K562 (cell line): Measurements from ENCODE around the gene MRPL54. TPM values are rescaled to one million over a fixed set of nuclear protein-coding genes. Genes with fewer than 3 reads are reported as not detected.

Experiments used
- ATAC-seq: fragments of 200-7000 bp; cut with Tn5 transposase; 3 replicates; pipeline ENCODE4 v1.9.1; 2020; ENCODE audit warnings: moderate library complexity
- BruUV-seq: library from RNA; stranded (reverse); fragments of 400-500 nt; replicated peaks from 2 replicates; lab custom pipeline; 2021; lab: Mats Ljungman, UMichigan
- CTCF ChIA-PET: fragments of 300-600 bp; formaldehyde crosslinking; extraction: SDS; loops from one replicate; lab custom pipeline; 2021; ENCODE audit warnings: low intra/inter-chr PET ratio; lab: Yijun Ruan, JAX
- POLR2A ChIA-PET: fragments of 300-600, 350-650 bp; sonication (Branson Sonifier 250); formaldehyde crosslinking; extraction: SDS; loops from one replicate; lab custom pipeline; 2021; ENCODE audit warnings: antibody characterized with exemption, inconsistent platforms; lab: Yijun Ruan, JAX
- DNase-seq, 4 experiments: peaks; one replicate each; pipeline versions ENCODE4 v3.0.0 to v3.0.0-alpha.2; 2011 to 2018; ENCODE audit warnings: low spot score in 3 of 4, mixed read lengths in 3 of 4; ENCODE audit errors: extremely low read depth in 1 of 4
- FAIRE-seq: peaks from 2 replicates; lab custom pipeline; 2011; peaks lifted over from hg19 to GRCh38; lab: Jason Lieb, UNC
- H2AFZ ChIP-seq: 2 replicates; pipeline ENCODE4 v1.6.0; 2011; ENCODE audit warnings: low read depth, low read length, control low read depth, inconsistent platforms
- H3K27ac ChIP-seq: fragments of 200-600 bp; 3 replicates; pipeline ENCODE4 v1.8.0; 2011; ENCODE audit warnings: low read depth, mild to moderate bottlenecking, control low read depth, inconsistent platforms, low read length, moderate library complexity, mixed read lengths; ENCODE audit errors: extremely low read depth
- H3K27me3 ChIP-seq, 2 experiments: fragments of 300-600 bp in 1 of 2; 2 replicates in 1 of 2; 3 replicates in 1 of 2; pipeline versions ENCODE4 v1.6.0 to v1.8.0; 2011; ENCODE audit warnings: inconsistent platforms in 2 of 2, low read length in 2 of 2, mild to moderate bottlenecking in 1 of 2, mixed read lengths in 1 of 2, moderate library complexity in 1 of 2; ENCODE audit not compliant: control insufficient read depth in 2 of 2, insufficient read depth in 2 of 2
- H3K36me3 ChIP-seq: fragments of 300-600 bp; 3 replicates; pipeline ENCODE4 v1.8.0; 2011; ENCODE audit warnings: mild to moderate bottlenecking, low read length, inconsistent platforms; ENCODE audit not compliant: control insufficient read depth, insufficient read depth
- H3K4me1 ChIP-seq, 2 experiments: fragments of 200-600 bp in 1 of 2; replicated peaks in 1 of 2; 2 replicates in 1 of 2; 3 replicates in 1 of 2; pipeline versions ENCODE4 v1.5.1 to v1.8.0; 2011; ENCODE audit warnings: inconsistent platforms in 2 of 2, low read length in 2 of 2, mild to moderate bottlenecking in 1 of 2, mixed read lengths in 1 of 2, moderate library complexity in 1 of 2; ENCODE audit not compliant: control insufficient read depth in 2 of 2, insufficient read depth in 2 of 2
- H3K4me2 ChIP-seq: 2 replicates; pipeline ENCODE4 v1.6.1; 2011; ENCODE audit warnings: low read length, control low read depth, inconsistent platforms, mixed read lengths; ENCODE audit not compliant: insufficient read depth
- H3K4me3 ChIP-seq: fragments of 200-600 bp; sonication (generic), shearing (Covaris generic); 2 replicates; pipeline ENCODE4 v1.5.1; 2016; ENCODE audit warnings: control low read depth, inconsistent platforms
- H3K79me2 ChIP-seq: fragments of 200-600 bp; 3 replicates; pipeline ENCODE4 v1.8.0; 2011; ENCODE audit warnings: low read length, inconsistent platforms; ENCODE audit not compliant: control insufficient read depth, insufficient read depth
- H3K9ac ChIP-seq, 2 experiments: 2 replicates each; pipeline versions ENCODE4 v1.6.0 to v1.6.1; 2011; ENCODE audit warnings: low read depth in 2 of 2, low read length in 2 of 2, control low read depth in 1 of 2, inconsistent platforms in 1 of 2, mild to moderate bottlenecking in 1 of 2, mixed read lengths in 1 of 2; ENCODE audit not compliant: insufficient read depth in 1 of 2
- H3K9me1 ChIP-seq: one replicate; pipeline ENCODE4 v1.6.0; 2011; ENCODE audit warnings: inconsistent platforms, mild to moderate bottlenecking, low read length, moderate library complexity; ENCODE audit not compliant: control insufficient read depth, insufficient read depth
- H3K9me3 ChIP-seq: replicated peaks from 2 replicates; pipeline ENCODE4 v1.5.1; 2011; ENCODE audit warnings: low read depth, low read length, inconsistent platforms; ENCODE audit not compliant: control insufficient read depth, insufficient read depth
- H4K20me1 ChIP-seq: replicated peaks from 2 replicates; pipeline ENCODE4 v1.6.1; 2011; ENCODE audit warnings: low read length, inconsistent platforms, mixed read lengths; ENCODE audit not compliant: control insufficient read depth, insufficient read depth
- MAFF ChIP-seq: IDR thresholded peaks from 2 replicates; pipeline ENCODE4 v1.6.1; 2012; ENCODE audit warnings: low read length, improper control_type of control experiment
- USF1 ChIP-seq: sonication (generic); formaldehyde crosslinking; IDR thresholded peaks from 2 replicates; pipeline ENCODE4 v1.9.0; 2022; ENCODE audit warnings: mild to moderate bottlenecking, missing genetic modification reagents
- ZBTB7A ChIP-seq: IDR thresholded peaks from 2 replicates; pipeline ENCODE4 v1.6.1; 2011; ENCODE audit warnings: low read depth, mild to moderate bottlenecking, low read length, moderate library complexity, borderline replicate concordance; ENCODE audit not compliant: control insufficient read depth
- ZKSCAN8 ChIP-seq: fragments of 200-800 bp; sonication (Bioruptor generic); IDR thresholded peaks from 2 replicates; pipeline ENCODE4 v1.6.1; 2016; ENCODE audit warnings: missing genetic modification characterization, missing compliant biosample characterization
- WGBS: fragments of 100-300 bp; shearing (Covaris generic); methylation state at CpG from one replicate; pipeline ENCODE4 v1.1.6; 2016; ENCODE audit warnings: low coverage, mixed read lengths; ENCODE audit not compliant: insufficient coverage; ENCODE audit errors: missing lambda C conversion rate; 5-methylcytosine and 5-hydroxymethylcytosine counted together
- in situ Hi-C: fragments of 300-500 bp; cut with MboI; formaldehyde crosslinking; loops from 4 replicates; pipeline ENCODE4 v1.15.0; 2018; ENCODE audit warnings: inconsistent platforms, mixed read lengths
- intact Hi-C: fragments of 100-400 bp; cut with micrococcal nuclease; formaldehyde crosslinking; loops from 2 replicates; pipeline ENCODE4 v1.14.2; 2022
- polyA plus RNA-seq, 8 experiments: library from polyadenylated mRNA; depleted of rRNA in 4 of 8; stranded (reverse) in 5 of 8; unstranded in 3 of 8; fragments of >200 nt; fragmentation: Nextera tagmentation in 2 of 8; fragmentation: Illumina TruSeq in 1 of 8; extraction: Ambion mirVana in 2 of 8; extraction: Trizol in 1 of 8; gene quantifications; 2 replicates each; pipeline versions ENCODE4 v1.2.1 to v1.2.3, GENCODE V29; 2011 to 2014; ENCODE audit warnings: inconsistent platforms in 1 of 8, missing spikeins in 1 of 8
- total RNA-seq, 7 experiments: library from RNA; depleted of rRNA in 6 of 7; stranded (reverse); fragments of >200 nt in 6 of 7; fragmentation: Illumina TruSeq in 2 of 7; extraction: Trizol in 2 of 7; gene quantifications; 2 replicates each; pipeline versions ENCODE4 v1.2.1 to v1.2.3, GENCODE V29; 2011 to 2021; ENCODE audit warnings: low replicate concordance in 1 of 7
- TF ChIP-seq, protein P1 (sequence below): fragments of 450-650 bp; formaldehyde crosslinking; IDR thresholded peaks from 2 replicates; pipeline ENCODE4 v1.4.0; 2020; ENCODE audit warnings: mild to moderate bottlenecking, moderate library complexity

MRPL54 gene
- total and polyA plus RNA-seq, 9 of the 15 experiments (the other 6 are each of a cell fraction or from before 2014, with no cell fraction given), result 3.5 to 120 (median 56.9) TPM

GRCh38 chr19:3722443-3723109 lies 39.9 kb upstream of the MRPL54 start:
- 7% methylated on average over 16 of the region's 30 CpGs for WGBS
- in situ Hi-C loops, result no loop called here
- H3K9ac ChIP-seq, result peak overlapping the region in 1 of 2 experiments; percentile 76; a peak in 1 of 4 replicates
- no peaks in the 10 kb centered on the region for H3K79me2 ChIP-seq
- H3K4me2 ChIP-seq, result no peak overlapping the region; the same call in 1 of the 2 replicates
- no peaks in the 10 kb centered on the region for H3K9me3 ChIP-seq
- ChIA-PET POLR2A (no interaction called here), CTCF (no interaction called here)
- intact Hi-C loops, result loop anchor here (5.0 kb wide), 2 partner anchors 100 to 125 kb away; no protein-coding TSS in a partner anchor
- ATAC-seq (0 out of 3 replicates have a peak, but pooled peaks have one; percentile 20), DNase-seq (peak in 2 of 4 experiments; percentile 44 to 48), FAIRE-seq (no peak)
- no peaks in the 10 kb centered on the region for H3K36me3 ChIP-seq
- H2AFZ ChIP-seq, result no peak overlapping the region
- TF ChIP-seq, protein P1, sequence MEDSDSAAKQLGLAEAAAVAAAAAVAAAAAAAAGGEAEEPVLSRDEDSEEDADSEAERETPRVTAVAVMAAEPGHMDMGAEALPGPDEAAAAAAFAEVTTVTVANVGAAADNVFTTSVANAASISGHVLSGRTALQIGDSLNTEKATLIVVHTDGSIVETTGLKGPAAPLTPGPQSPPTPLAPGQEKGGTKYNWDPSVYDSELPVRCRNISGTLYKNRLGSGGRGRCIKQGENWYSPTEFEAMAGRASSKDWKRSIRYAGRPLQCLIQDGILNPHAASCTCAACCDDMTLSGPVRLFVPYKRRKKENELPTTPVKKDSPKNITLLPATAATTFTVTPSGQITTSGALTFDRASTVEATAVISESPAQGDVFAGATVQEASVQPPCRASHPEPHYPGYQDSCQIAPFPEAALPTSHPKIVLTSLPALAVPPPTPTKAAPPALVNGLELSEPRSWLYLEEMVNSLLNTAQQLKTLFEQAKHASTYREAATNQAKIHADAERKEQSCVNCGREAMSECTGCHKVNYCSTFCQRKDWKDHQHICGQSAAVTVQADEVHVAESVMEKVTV (CRISPR knock-in tag), result no peak
- peak; percentile 31; the same call in 1 of the 2 replicates for TF ChIP-seq ZBTB7A
- TF ChIP-seq USF1 (CRISPR knock-in tag), result peak; percentile 14; the same call in 1 of the 2 replicates
- peak; percentile 93 for TF ChIP-seq ZKSCAN8 (CRISPR knock-in tag)
- no peak for TF ChIP-seq MAFF
- no peaks in the 10 kb centered on the region for H3K9me1 ChIP-seq
- no peak overlapping the region for H3K4me3 ChIP-seq
- H3K27ac ChIP-seq, result no peak overlapping the region
- H3K4me1 ChIP-seq, result peaks cover 7 to 31% of the 10 kb centered on the region in 2 experiments; a peak in 3 of 5 replicates
- H4K20me1 ChIP-seq, result no peaks in the 10 kb centered on the region
- no peaks in the 10 kb centered on the region for H3K27me3 ChIP-seq
- BruUV-seq, result no TSS peak
